GM23338 (cell line): ENCODE data around the gene CRLF3. TPM values are rescaled to one million over a fixed set of nuclear protein-coding genes. Genes with fewer than 3 reads are reported as not detected.
"Not testable (repeated sequence)": the region's sequence is repeated elsewhere in the genome, so short reads cannot be mapped to it uniquely, and the experiment has no call there.

Experiments used
- ATAC-seq: fragments of 200-7000 bp; cut with Tn5 transposase; 3 replicates; pipeline ENCODE4 v1.9.1; 2020
- DNase-seq: peaks from one replicate; pipeline ENCODE4 v3.0.0-alpha.2; 2015; ENCODE audit warnings: low spot score
- H2AFZ ChIP-seq: fragments of 200-600 bp; sonication (generic); 2 replicates; pipeline ENCODE4 v1.8.0; 2016; ENCODE audit warnings: antibody characterized with exemption, mild to moderate bottlenecking, moderate library complexity
- H3F3A ChIP-seq: fragments of 200-600 bp; sonication (generic); replicated peaks from 2 replicates; pipeline ENCODE4 v1.8.0; 2017; ENCODE audit warnings: antibody characterized with exemption, mixed run types, low read depth
- H3K27ac ChIP-seq: fragments of 200-600 bp; sonication (generic); 2 replicates; pipeline ENCODE4 v1.6.1; 2016; ENCODE audit warnings: low read depth
- H3K27me3 ChIP-seq: fragments of 200-600 bp; sonication (generic); 2 replicates; pipeline ENCODE4 v1.8.0; 2016; ENCODE audit warnings: mild to moderate bottlenecking, mixed run types, moderate library complexity; ENCODE audit not compliant: insufficient read depth
- H3K36me3 ChIP-seq: fragments of 200-600 bp; sonication (generic); 2 replicates; pipeline ENCODE4 v1.8.0; 2016; ENCODE audit warnings: mild to moderate bottlenecking; ENCODE audit not compliant: insufficient read depth
- H3K4me1 ChIP-seq: fragments of 200-600 bp; sonication (generic); 2 replicates; pipeline ENCODE4 v1.8.0; 2016; ENCODE audit warnings: mild to moderate bottlenecking, moderate library complexity; ENCODE audit not compliant: insufficient read depth
- H3K4me2 ChIP-seq: fragments of 200-600 bp; sonication (generic); 2 replicates; pipeline ENCODE4 v1.7.1; 2017; ENCODE audit warnings: mixed run types
- H3K4me3 ChIP-seq: fragments of 200-600 bp; sonication (generic); 2 replicates; pipeline ENCODE4 v1.6.1; 2016; ENCODE audit warnings: mixed run types
- H3K79me2 ChIP-seq: fragments of 200-600 bp; sonication (generic); replicated peaks from 2 replicates; pipeline ENCODE4 v1.8.0; 2017; ENCODE audit warnings: mild to moderate bottlenecking; ENCODE audit not compliant: insufficient read depth
- H3K9me2 ChIP-seq: fragments of 200-600 bp; sonication (generic); 2 replicates; pipeline ENCODE4 v1.8.0; 2017; ENCODE audit not compliant: insufficient read depth
- H4K20me1 ChIP-seq: fragments of 200-600 bp; sonication (generic); replicated peaks from 2 replicates; pipeline ENCODE4 v1.8.0; 2017; ENCODE audit warnings: mild to moderate bottlenecking; ENCODE audit not compliant: insufficient read depth
- H3K27ac Mint-ChIP-seq: 2 replicates; pipeline ENCODE4 v1.8.0; 2020; ENCODE audit warnings: inconsistent platforms, mild to moderate bottlenecking, moderate library complexity, mixed read lengths
- H3K27me3 Mint-ChIP-seq: 3 replicates; pipeline ENCODE4 v1.8.0; 2022; ENCODE audit warnings: low read depth, mild to moderate bottlenecking, moderate library complexity, mixed read lengths, inconsistent platforms; ENCODE audit not compliant: insufficient read depth, poor library complexity
- H3K36me3 Mint-ChIP-seq: 3 replicates; pipeline ENCODE4 v1.8.0; 2021; ENCODE audit warnings: low read depth, mild to moderate bottlenecking, inconsistent platforms, moderate library complexity, mixed read lengths
- H3K4me1 Mint-ChIP-seq: 3 replicates; pipeline ENCODE4 v1.8.0; 2020; ENCODE audit warnings: mild to moderate bottlenecking, inconsistent platforms, mixed read lengths
- H3K4me3 Mint-ChIP-seq: 3 replicates; pipeline ENCODE4 v1.8.0; 2021; ENCODE audit warnings: moderate library complexity, mild to moderate bottlenecking, inconsistent platforms, mixed read lengths
- H3K9me3 Mint-ChIP-seq: 3 replicates; pipeline ENCODE4 v1.8.0; 2020; ENCODE audit warnings: moderate library complexity, mild to moderate bottlenecking, inconsistent platforms, mixed read lengths
- CREB1 ChIP-seq: fragments of 250-450 bp; sonication (Bioruptor Pico); IDR thresholded peaks from 2 replicates; pipeline ENCODE4 v1.5.0; 2020; ENCODE audit warnings: low read depth, mild to moderate bottlenecking, moderate library complexity
- ETS1 ChIP-seq: IDR thresholded peaks from 2 replicates; pipeline ENCODE4 v1.6.1; 2016; ENCODE audit warnings: antibody characterized with exemption
- EZH2 ChIP-seq: fragments of 200-600 bp; sonication (generic); IDR thresholded peaks from one replicate; pipeline ENCODE4 v1.8.0; 2017; ENCODE audit warnings: antibody characterized with exemption, mild to moderate bottlenecking, low read depth; ENCODE audit not compliant: unreplicated experiment
- JUNB ChIP-seq: IDR thresholded peaks from one replicate; pipeline ENCODE4 v1.6.1; 2016; ENCODE audit warnings: antibody characterized with exemption; ENCODE audit not compliant: unreplicated experiment
- NANOG ChIP-seq: IDR thresholded peaks from 2 replicates; pipeline ENCODE4 v1.6.1; 2016; ENCODE audit warnings: antibody characterized with exemption, borderline replicate concordance
- POLR2AphosphoS5 ChIP-seq: IDR thresholded peaks from 2 replicates; pipeline ENCODE4 v1.6.1; 2016; ENCODE audit warnings: antibody characterized with exemption, low read depth
- REST ChIP-seq: IDR thresholded peaks from one replicate; pipeline ENCODE4 v1.6.1; 2018; ENCODE audit warnings: antibody characterized with exemption; ENCODE audit not compliant: unreplicated experiment
- STAT1 ChIP-seq: IDR thresholded peaks from one replicate; pipeline ENCODE4 v1.6.1; 2016; ENCODE audit warnings: antibody characterized with exemption; ENCODE audit not compliant: unreplicated experiment
- ZNF114 ChIP-seq: fragments of 250-450 bp; sonication (Bioruptor Pico); IDR thresholded peaks from 2 replicates; pipeline ENCODE4 v1.5.0; 2020; ENCODE audit warnings: mild to moderate bottlenecking, moderate library complexity
- ZNF331 ChIP-seq: fragments of 250-450 bp; sonication (Bioruptor Pico); IDR thresholded peaks from 2 replicates; pipeline ENCODE4 v1.5.0; 2020; ENCODE audit warnings: low read depth, mild to moderate bottlenecking, moderate library complexity
- ZNF462 ChIP-seq: fragments of 250-450 bp; sonication (Bioruptor Pico); IDR thresholded peaks from 2 replicates; pipeline ENCODE4 v1.5.0; 2020; ENCODE audit warnings: mild to moderate bottlenecking, moderate library complexity
- polyA plus RNA-seq: library from polyadenylated mRNA; unstranded; fragments of >200 nt; fragmentation: Nextera tagmentation; extraction: Ambion mirVana; gene quantifications from 2 replicates; pipeline ENCODE4 v1.2.1, GENCODE V29; 2016
- total RNA-seq: library from RNA; depleted of rRNA; stranded (reverse); fragments of >200 nt; shearing (Covaris generic); gene quantifications from 2 replicates; pipeline ENCODE4 v1.2.3, GENCODE V29; 2014

CRLF3 gene
- total and polyA plus RNA-seq, 2 experiments from 2014 or later, result 24.2 to 28.6 TPM

- Histone ChIP-seq H3F3A (peaks cover 8% of the 10 kb centered on the region), H3K4me3 (peak overlapping the region; percentile 98), H3K36me3 (no peaks in the 10 kb centered on the region), H3K4me2 (peak overlapping the region; percentile 99), H3K4me1 (peaks cover 26% of the 10 kb centered on the region), H3K79me2 (peaks cover 57% of the 10 kb centered on the region), H3K9me2 (no peaks in the 10 kb centered on the region), H4K20me1 (peaks cover 14% of the 10 kb centered on the region), H3K27me3 (no peaks in the 10 kb centered on the region), H3K27ac (peak overlapping the region; percentile 98), H2AFZ (no peak overlapping the region; the same call in 1 of the 2 replicates)
- Mint-ChIP-seq H3K4me3 (peak overlapping the region; percentile 97), H3K4me1 (peaks cover 21% of the 10 kb centered on the region), H3K36me3 (peaks cover 9% of the 10 kb centered on the region; the same call in 2 of the 3 replicates), H3K27ac (no peak overlapping the region), H3K9me3 (no peaks in the 10 kb centered on the region), H3K27me3 (peaks cover 11% of the 10 kb centered on the region)
- DNase-seq (no peak), ATAC-seq (no peak)
- TF ChIP-seq ZNF331 (CRISPR knock-in tag) (no peak), NANOG (no peak), STAT1 (no peak), REST (no peak), EZH2 (no peak), POLR2AphosphoS5 (no peak), ZNF462 (no peak), ZNF114 (CRISPR knock-in tag) (no peak), JUNB (no peak), ETS1 (no peak), CREB1 (CRISPR knock-in tag) (no peak)
These were observed 1.1 kb downstream of the CRLF3 start for GRCh38 chr17:30823421-30823820.

DNA sequence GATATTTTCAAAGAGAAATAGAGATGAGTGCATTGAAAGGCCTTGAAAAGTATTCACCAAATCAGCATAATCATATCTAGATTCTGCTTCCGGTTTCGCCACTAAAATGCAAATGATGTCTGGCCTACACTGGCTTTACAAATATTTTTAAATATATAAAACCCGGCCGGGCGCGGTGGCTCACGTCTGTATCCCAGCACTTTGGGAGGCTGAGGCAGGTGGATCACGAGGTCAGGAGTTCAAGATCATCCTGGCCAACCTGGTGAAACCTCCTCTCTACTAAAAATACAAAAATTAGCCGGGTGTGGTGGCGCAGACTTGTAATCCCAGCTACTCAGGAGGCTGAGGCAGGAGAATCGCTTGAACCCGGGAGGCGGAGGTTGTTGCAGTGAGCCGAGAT is 1.6 kb downstream of the CRLF3 start:
- peaks cover 62% of the 10 kb centered on the region for H3K79me2 ChIP-seq

More for the DNA sequence above, 1.6 kb downstream of the CRLF3 start:
- not testable (repeated sequence) for H3K36me3 ChIP-seq, H3K9me3 Mint-ChIP-seq, H3K4me3 Mint-ChIP-seq, H2AFZ ChIP-seq, H3K27me3 Mint-ChIP-seq, ATAC-seq, H3K27me3 ChIP-seq, H3F3A ChIP-seq, H3K27ac ChIP-seq, DNase-seq, H3K27ac Mint-ChIP-seq, H3K9me2 ChIP-seq, H3K36me3 Mint-ChIP-seq
- peak overlapping the region; percentile 15; the same call in 1 of the 2 replicates for H3K4me3 ChIP-seq
- H3K4me1 Mint-ChIP-seq, result peaks cover 21% of the 10 kb centered on the region
- peaks cover 26% of the 10 kb centered on the region for H3K4me1 ChIP-seq
- peaks cover 14% of the 10 kb centered on the region for H4K20me1 ChIP-seq
- peak overlapping the region; percentile 99; the same call in 1 of the 2 replicates for H3K4me2 ChIP-seq
